CD14-positive monocyte (primary cell): Measurements from ENCODE around the gene EYA3. TPM values are rescaled to one million over a fixed set of nuclear protein-coding genes. Genes with fewer than 3 reads are reported as not detected.
"Not testable (repeated sequence)": the region's sequence is repeated elsewhere in the genome, so short reads cannot be mapped to it uniquely, and the experiment has no call there.

Source experiments
- DNase-seq, 3 donors: peaks; one replicate each; pipeline ENCODE4 v3.0.0-alpha.2; 2011 to 2022
- H2AFZ ChIP-seq: 2 replicates; pipeline ENCODE4 v1.6.0; 2012; ENCODE audit warnings: mild to moderate bottlenecking, low read depth, low read length, inconsistent platforms; ENCODE audit not compliant: insufficient read depth, poor library complexity, severe bottlenecking
- H3K27ac ChIP-seq, 2 donors: 1 replicate in 1 of 2; 2 replicates in 1 of 2; pipeline ENCODE4 v1.5.1; 2012 to 2013; ENCODE audit warnings: low read length in 2 of 2, control low read depth in 1 of 2, inconsistent platforms in 1 of 2, low read depth in 1 of 2, mild to moderate bottlenecking in 1 of 2
- H3K27me3 ChIP-seq, 2 donors: one replicate each; pipeline versions ENCODE4 v1.6.0 to v1.6.1; 2011 to 2013; ENCODE audit warnings: low read length in 2 of 2; ENCODE audit not compliant: control insufficient read depth in 2 of 2, insufficient read depth in 2 of 2
- H3K36me3 ChIP-seq, 2 donors: replicated peaks in 1 of 2; 1 replicate in 1 of 2; 2 replicates in 1 of 2; pipeline versions ENCODE4 v1.5.1 to v1.6.1; 2012 to 2013; ENCODE audit warnings: low read length in 2 of 2, control low read depth in 1 of 2, inconsistent platforms in 1 of 2, mild to moderate bottlenecking in 1 of 2; ENCODE audit not compliant: insufficient read depth in 2 of 2, control insufficient read depth in 1 of 2
- H3K4me1 ChIP-seq, 2 donors: 1 replicate in 1 of 2; 2 replicates in 1 of 2; pipeline versions ENCODE4 v1.5.1 to v1.6.1; 2012 to 2013; ENCODE audit warnings: low read length in 2 of 2, control low read depth in 1 of 2, inconsistent platforms in 1 of 2, mild to moderate bottlenecking in 1 of 2, moderate library complexity in 1 of 2; ENCODE audit not compliant: insufficient read depth in 2 of 2, control insufficient read depth in 1 of 2
- H3K4me2 ChIP-seq: replicated peaks from 2 replicates; pipeline ENCODE3; 2012; ENCODE audit warnings: low read length, moderate library complexity, mild to moderate bottlenecking; ENCODE audit not compliant: poor library complexity, severe bottlenecking; ENCODE audit errors: extremely low read depth
- H3K4me3 ChIP-seq, 3 experiments: fragments of 200-600 bp in 1 of 3; sonication (generic) in 1 of 3; replicated peaks in 1 of 3; 1 replicate in 2 of 3; 2 replicates in 1 of 3; pipeline ENCODE4 v1.5.1; 2011 to 2013; ENCODE audit warnings: low read length in 3 of 3, mild to moderate bottlenecking in 3 of 3, control low read depth in 2 of 3, low read depth in 2 of 3, inconsistent platforms in 1 of 3, moderate library complexity in 1 of 3
- H3K79me2 ChIP-seq: 2 replicates; pipeline ENCODE4 v1.6.0; 2012; ENCODE audit warnings: mild to moderate bottlenecking, control low read depth, inconsistent platforms, low read length, moderate library complexity; ENCODE audit not compliant: insufficient read depth
- H3K9ac ChIP-seq: 2 replicates; pipeline ENCODE4 v1.6.0; 2017; ENCODE audit warnings: low read length, mild to moderate bottlenecking; ENCODE audit not compliant: insufficient read depth, poor library complexity, severe bottlenecking
- H3K9me3 ChIP-seq, 2 donors: replicated peaks in 1 of 2; 1 replicate in 1 of 2; 2 replicates in 1 of 2; pipeline versions ENCODE4 v1.5.1 to v1.6.1; 2012 to 2013; ENCODE audit warnings: low read length in 2 of 2, control low read depth in 1 of 2; ENCODE audit not compliant: control insufficient read depth in 1 of 2, insufficient read depth in 1 of 2
- H4K20me1 ChIP-seq: 2 replicates; pipeline ENCODE4 v1.6.0; 2012; ENCODE audit warnings: mild to moderate bottlenecking, low read length, control low read depth, moderate library complexity; ENCODE audit not compliant: insufficient read depth
- H3K27ac Mint-ChIP-seq, 7 donors: one replicate each; pipeline ENCODE4 v1.8.0; 2020; ENCODE audit warnings: mild to moderate bottlenecking in 7 of 7, mixed read lengths in 7 of 7, moderate library complexity in 6 of 7, inconsistent platforms in 2 of 7
- H3K27me3 Mint-ChIP-seq, 3 donors: one replicate each; pipeline ENCODE4 v1.8.0; 2021 to 2022; ENCODE audit warnings: low read depth in 3 of 3, mild to moderate bottlenecking in 3 of 3, mixed read lengths in 3 of 3, moderate library complexity in 3 of 3, inconsistent platforms in 1 of 3
- H3K36me3 Mint-ChIP-seq, 2 donors: one replicate each; pipeline ENCODE4 v1.8.0; 2020; ENCODE audit warnings: mixed read lengths in 2 of 2, inconsistent platforms in 1 of 2, mild to moderate bottlenecking in 1 of 2
- H3K4me1 Mint-ChIP-seq: one replicate; pipeline ENCODE4 v1.8.0; 2020; ENCODE audit warnings: mild to moderate bottlenecking, mixed read lengths
- H3K4me3 Mint-ChIP-seq, 2 donors: one replicate each; pipeline ENCODE4 v1.8.0; 2020; ENCODE audit warnings: mild to moderate bottlenecking in 2 of 2, mixed read lengths in 2 of 2, moderate library complexity in 1 of 2
- H3K9me3 Mint-ChIP-seq, 7 donors: one replicate each; pipeline ENCODE4 v1.8.0; 2020 to 2022; ENCODE audit warnings: mixed read lengths in 7 of 7, mild to moderate bottlenecking in 6 of 7, moderate library complexity in 6 of 7, inconsistent platforms in 2 of 7
- CTCF ChIP-seq: fragments of 200-600 bp; IDR thresholded peaks from one replicate; pipeline ENCODE4 v1.8.0; 2022; ENCODE audit warnings: antibody characterized with exemption, mild to moderate bottlenecking
- WGBS: methylation state at CpG from one replicate; pipeline ENCODE4 v1.1.5; 2013; ENCODE audit warnings: missing lambda C conversion rate; ENCODE audit not compliant: insufficient coverage; 5-methylcytosine and 5-hydroxymethylcytosine counted together
- intact Hi-C, 2 donors: fragments of 100-400 bp; cut with micrococcal nuclease; formaldehyde crosslinking; loops; one replicate each; pipeline versions ENCODE4 v1.15.0 to v1.15.1; 2023
- polyA plus RNA-seq, 3 donors: library from polyadenylated mRNA; depleted of rRNA in 1 of 3; unstranded in 2 of 3; stranded (reverse) in 1 of 3; fragments of 300-500 nt in 2 of 3; fragments of >200 nt in 1 of 3; fragmentation: Illumina TruSeq in 2 of 3; gene quantifications; 1 replicate in 2 of 3; 2 replicates in 1 of 3; pipeline ENCODE4 v1.2.3, GENCODE V29; 2012 to 2021

Gene EYA3
- polyA plus RNA-seq, 3 donors, result 3.3 to 21.1 (median 3.7) TPM

DNA sequence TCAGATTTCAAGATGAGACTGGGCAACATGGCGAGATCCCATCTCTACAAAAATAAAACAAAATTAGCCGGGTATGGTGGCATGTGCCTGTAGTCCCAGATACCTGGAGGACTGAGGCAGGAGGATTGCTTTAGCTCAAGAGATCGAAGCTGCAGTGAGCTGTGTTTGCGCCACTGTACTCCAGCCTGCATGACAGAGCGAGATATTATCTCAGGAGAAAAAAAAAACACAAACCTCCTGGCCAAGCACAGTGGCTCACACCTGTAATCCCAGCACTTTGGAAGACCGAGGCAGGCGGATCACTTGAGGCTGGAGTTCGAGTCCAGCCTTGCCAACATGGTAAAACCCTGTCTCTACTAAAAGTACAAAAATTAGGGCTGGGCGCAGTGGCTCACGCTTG is 85.8 kb downstream of the EYA3 start:
- no peak for DNase-seq
- no peak overlapping the region for H3K9ac ChIP-seq
- no peaks in the 10 kb centered on the region for H3K79me2 ChIP-seq
- TF ChIP-seq CTCF, result no peak
- H3K4me1 Mint-ChIP-seq, result no peaks in the 10 kb centered on the region
- H3K27ac Mint-ChIP-seq, result peak overlapping the region in 1 of 7 donors; percentile 50
- H3K36me3 ChIP-seq, result peaks cover 70 to 78% of the 10 kb centered on the region in 2 donors
- intact Hi-C loops, result no loop called here
- H3K4me1 ChIP-seq, result no peaks in the 10 kb centered on the region
- H3K4me3 Mint-ChIP-seq, result no peak overlapping the region
- no peaks in the 10 kb centered on the region for H3K9me3 Mint-ChIP-seq
- peaks cover 56 to 65% of the 10 kb centered on the region in 2 donors for H3K36me3 Mint-ChIP-seq
- no peaks in the 10 kb centered on the region for H4K20me1 ChIP-seq
- WGBS, result 100% methylated on average over 4 of the region's 10 CpGs
- H3K27me3 Mint-ChIP-seq, result no peaks in the 10 kb centered on the region
- H3K27me3 ChIP-seq, result no peaks in the 10 kb centered on the region
- no peak overlapping the region for H3K4me3 ChIP-seq
- H2AFZ ChIP-seq, result no peak overlapping the region
- H3K4me2 ChIP-seq, result no peak overlapping the region
- no peak overlapping the region for H3K27ac ChIP-seq
- no peaks in the 10 kb centered on the region for H3K9me3 ChIP-seq

DNA sequence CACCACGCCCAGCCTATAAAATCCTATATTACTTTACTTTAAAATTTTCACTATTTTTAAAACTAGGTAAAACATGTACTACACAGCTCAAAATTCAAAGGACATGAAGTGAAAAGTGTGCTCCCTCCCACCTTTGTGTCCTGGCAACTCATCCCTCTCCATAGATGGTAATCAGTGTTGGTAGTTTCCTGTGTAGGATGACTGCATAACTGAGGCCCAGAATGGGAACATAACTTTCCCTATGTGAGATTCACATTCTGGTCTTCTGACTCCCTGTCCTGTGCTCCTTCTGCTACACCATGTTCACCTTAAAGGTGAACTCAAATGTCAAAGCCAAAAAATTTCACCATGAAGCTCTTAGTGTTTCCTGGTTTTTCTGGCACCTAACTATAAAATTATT is 89.4 kb downstream of the EYA3 start:
- H3K27me3 ChIP-seq, result no peaks in the 10 kb centered on the region
- H3K27ac ChIP-seq, result no peak overlapping the region
- H3K4me1 Mint-ChIP-seq, result peaks cover 4% of the 10 kb centered on the region
- H3K4me2 ChIP-seq, result no peak overlapping the region
- no peak overlapping the region for H2AFZ ChIP-seq
- H3K4me3 ChIP-seq, result no peak overlapping the region
- no peak overlapping the region for H3K4me3 Mint-ChIP-seq
- no peaks in the 10 kb centered on the region for H3K9me3 ChIP-seq
- peaks cover 64 to 81% of the 10 kb centered on the region in 2 donors for H3K36me3 ChIP-seq
- peaks cover 50 to 70% of the 10 kb centered on the region in 2 donors for H3K36me3 Mint-ChIP-seq
- no peaks in the 10 kb centered on the region for H3K9me3 Mint-ChIP-seq
- intact Hi-C loops, result no loop called here
- TF ChIP-seq CTCF, result no peak
- no peaks in the 10 kb centered on the region for H3K27me3 Mint-ChIP-seq
- H3K27ac Mint-ChIP-seq, result no peak overlapping the region
- no peaks in the 10 kb centered on the region for H4K20me1 ChIP-seq
- DNase-seq, result no peak
- peaks cover 0 to 7% of the 10 kb centered on the region in 2 donors for H3K4me1 ChIP-seq
- H3K79me2 ChIP-seq, result no peaks in the 10 kb centered on the region
- H3K9ac ChIP-seq, result no peak overlapping the region
- no CpG with 5 or more reads among the region's 1 CpG for WGBS

GRCh38 chr1:27994526-27994925 is 93.9 kb downstream of the EYA3 start:
- H3K79me2 ChIP-seq, H3K4me3 Mint-ChIP-seq, H3K4me2 ChIP-seq, H3K4me3 ChIP-seq, H2AFZ ChIP-seq, H3K9ac ChIP-seq, H3K9me3 ChIP-seq, H3K27me3 Mint-ChIP-seq, H3K27me3 ChIP-seq, H3K9me3 Mint-ChIP-seq, H4K20me1 ChIP-seq, intact Hi-C loops, DNase-seq: not testable (repeated sequence)
- peak overlapping the region; percentile 25 to 85 (median 51) for H3K27ac Mint-ChIP-seq
- peaks cover 63 to 83% of the 10 kb centered on the region in 2 donors for H3K36me3 Mint-ChIP-seq
- Histone ChIP-seq H3K27ac (peak overlapping the region in 1 of 2 donors; percentile 36), H3K4me1 (peaks cover 3 to 11% of the 10 kb centered on the region in 2 donors), H3K36me3 (peaks cover 64 to 97% of the 10 kb centered on the region in 2 donors)
- peaks cover 15% of the 10 kb centered on the region for H3K4me1 Mint-ChIP-seq
- WGBS, result 81% methylated on average over 4 of the region's 6 CpGs
